Parathyroid adenoma (tissue), 2 donors: ENCODE results near the gene TKFC.
A peak's percentile ranks its signal among the peaks of the same experiment; 100 is the strongest.

Experiments used
- H2AFZ ChIP-seq: fragments of 300-600 bp; sonication (generic); one replicate; pipeline ENCODE4 v1.7.0; 2017; ENCODE audit warnings: antibody characterized with exemption, mild to moderate bottlenecking
- H3K27ac ChIP-seq: fragments of 300-600 bp; sonication (generic); one replicate; pipeline ENCODE4 v1.7.0; 2017
- H3K27me3 ChIP-seq: fragments of 300-600 bp; sonication (generic); one replicate; pipeline ENCODE4 v1.7.0; 2017; ENCODE audit warnings: low read length; ENCODE audit not compliant: control insufficient read depth, insufficient read depth
- H3K36me3 ChIP-seq: fragments of 300-600 bp; sonication (generic); one replicate; pipeline ENCODE4 v1.7.0; 2017; ENCODE audit warnings: low read length; ENCODE audit not compliant: control insufficient read depth, insufficient read depth
- H3K4me1 ChIP-seq: fragments of 300-600 bp; sonication (generic); one replicate; pipeline ENCODE4 v1.7.0; 2017; ENCODE audit warnings: control low read depth
- H3K4me2 ChIP-seq: fragments of 300-600 bp; sonication (generic); one replicate; pipeline ENCODE4 v1.7.0; 2017; ENCODE audit warnings: low read length
- H3K4me3 ChIP-seq: fragments of 300-600 bp; sonication (generic); one replicate; pipeline ENCODE4 v1.7.0; 2017; ENCODE audit warnings: low read depth, low read length
- H3K79me2 ChIP-seq: fragments of 300-600 bp; sonication (generic); one replicate; pipeline ENCODE4 v1.7.0; 2017; ENCODE audit warnings: control low read depth
- H3K9ac ChIP-seq: fragments of 300-600 bp; sonication (generic); one replicate; pipeline ENCODE4 v1.7.0; 2017; ENCODE audit warnings: mild to moderate bottlenecking
- H3K9me3 ChIP-seq: fragments of 300-600 bp; sonication (generic); one replicate; pipeline ENCODE4 v1.7.0; 2017; ENCODE audit warnings: low read length; ENCODE audit not compliant: control insufficient read depth
- CTCF ChIP-seq: fragments of 300-600 bp; sonication (generic); IDR thresholded peaks from one replicate; pipeline ENCODE4 v1.7.0; 2017; ENCODE audit warnings: antibody characterized with exemption, mild to moderate bottlenecking
- donor health status: primary hyperparathyroidism.

Gene TKFC

DNA sequence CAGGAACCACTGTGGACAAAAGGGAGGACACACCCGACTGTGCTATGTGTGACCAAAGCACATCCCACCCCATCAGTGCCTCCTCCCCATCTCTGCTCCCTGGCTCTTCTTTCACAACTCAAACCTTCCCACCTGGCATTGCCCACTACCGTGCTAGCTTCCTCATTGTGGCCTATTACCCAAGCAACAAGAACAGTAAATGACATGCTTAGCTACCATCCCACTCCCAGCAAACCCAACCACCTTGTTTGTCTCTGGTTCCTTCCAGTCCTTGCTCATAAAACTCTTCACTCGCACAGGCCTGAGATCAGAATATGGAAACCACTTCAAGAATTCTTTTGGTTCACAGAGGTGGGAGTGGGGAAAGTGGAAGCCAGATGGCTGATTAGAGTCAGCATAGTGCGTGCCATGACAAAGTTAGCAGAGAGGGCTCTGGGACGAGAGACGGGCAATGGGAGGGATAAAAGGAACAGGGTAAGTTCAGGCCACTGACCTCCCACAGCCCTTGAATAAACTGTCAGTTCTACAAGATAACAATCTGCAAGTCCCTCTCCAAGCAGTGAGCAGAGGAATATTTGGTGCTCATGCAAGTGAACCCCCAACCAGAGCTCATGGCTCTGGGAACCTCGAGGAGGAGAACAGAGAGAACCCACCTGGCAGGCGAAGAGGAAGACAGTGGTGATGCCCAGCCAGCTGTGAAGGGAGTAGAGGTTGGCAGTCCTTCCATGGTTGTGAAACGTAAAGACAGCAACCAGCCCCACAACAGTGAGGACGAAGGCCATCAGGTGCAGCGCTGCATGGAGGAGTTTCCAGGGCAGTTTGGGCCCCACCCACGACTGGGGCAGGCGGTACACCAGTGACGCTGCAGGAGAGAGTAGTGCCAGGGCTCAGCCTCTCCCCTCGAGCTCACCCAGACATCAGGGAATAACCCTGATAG, 20.4 kb downstream of the TKFC start:
- Histone ChIP-seq H3K9ac (no peak overlapping the region), H3K79me2 (no peaks in the 10 kb centered on the region), H3K4me1 (peaks cover 2% of the 10 kb centered on the region), H2AFZ (no peak overlapping the region), H3K4me2 (no peak overlapping the region), H3K36me3 (no peaks in the 10 kb centered on the region), H3K27me3 (no peaks in the 10 kb centered on the region), H3K9me3 (no peaks in the 10 kb centered on the region), H3K27ac (peak overlapping the region; percentile 11), H3K4me3 (no peak overlapping the region)
- no peak for TF ChIP-seq CTCF

- Histone ChIP-seq H3K4me2 (no peak overlapping the region), H3K4me3 (no peak overlapping the region), H3K9me3 (no peaks in the 10 kb centered on the region), H3K9ac (no peak overlapping the region), H3K27ac (peak overlapping the region; percentile 11), H3K4me1 (peaks cover 2% of the 10 kb centered on the region), H3K79me2 (no peaks in the 10 kb centered on the region), H3K36me3 (no peaks in the 10 kb centered on the region), H2AFZ (no peak overlapping the region), H3K27me3 (no peaks in the 10 kb centered on the region)
- no peak for TF ChIP-seq CTCF
These were observed 21.2 kb downstream of the TKFC start for GRCh38 chr11:61354208-61354607.

- no peak overlapping the region for H3K27ac ChIP-seq
These were observed 23.7 kb downstream of the TKFC start for GRCh38 chr11:61356706-61357105.

DNA sequence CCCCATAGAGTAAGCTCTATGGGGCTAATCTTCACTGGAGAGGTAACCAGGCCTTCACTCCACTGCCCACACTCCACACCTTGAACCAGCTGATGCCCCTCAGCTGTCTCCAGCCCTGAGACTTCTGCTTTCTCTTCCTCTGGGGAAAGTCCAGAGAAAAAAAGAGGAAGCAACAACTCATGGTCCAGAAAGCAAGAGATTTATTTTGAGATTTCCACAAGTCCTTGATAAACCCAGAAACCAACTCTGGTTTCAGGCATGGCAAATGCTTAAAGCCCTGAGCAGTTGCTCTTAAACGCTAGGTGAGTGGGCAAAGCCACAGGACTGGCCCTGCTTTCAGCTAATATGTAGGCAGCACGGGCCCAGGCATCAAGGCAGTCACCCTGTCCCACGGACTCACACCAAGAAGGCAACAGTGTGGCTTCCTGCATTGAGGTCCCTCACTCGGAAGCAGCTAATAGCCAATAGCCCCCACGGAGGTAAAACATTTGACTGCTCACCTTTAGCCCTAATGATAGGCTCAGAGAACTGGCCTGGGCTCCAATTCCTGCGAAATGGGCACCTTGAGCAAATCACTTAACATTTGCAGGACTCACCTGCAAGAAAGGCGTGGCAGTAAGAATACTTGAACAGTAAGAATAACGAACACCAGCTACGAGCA, 24.3 kb downstream of the TKFC start:
- peaks cover 2% of the 10 kb centered on the region for H3K4me1 ChIP-seq
- H3K27me3 ChIP-seq = no peaks in the 10 kb centered on the region
- TF ChIP-seq CTCF = no peak
- no peaks in the 10 kb centered on the region for H3K9me3 ChIP-seq
- no peak overlapping the region for H3K9ac ChIP-seq
- no peak overlapping the region for H3K4me3 ChIP-seq
- H2AFZ ChIP-seq = no peak overlapping the region
- H3K36me3 ChIP-seq = no peaks in the 10 kb centered on the region
- no peaks in the 10 kb centered on the region for H3K79me2 ChIP-seq
- H3K4me2 ChIP-seq = no peak overlapping the region
- H3K27ac ChIP-seq = no peak overlapping the region

More at GRCh38 chr11:61356706-61357105, 23.7 kb downstream of the TKFC start:
- H3K9me3 ChIP-seq = no peaks in the 10 kb centered on the region
- H3K36me3 ChIP-seq = no peaks in the 10 kb centered on the region
- H3K4me1 ChIP-seq = peaks cover 2% of the 10 kb centered on the region
- H3K4me2 ChIP-seq = no peak overlapping the region
- TF ChIP-seq CTCF = no peak
- no peak overlapping the region for H3K9ac ChIP-seq
- no peak overlapping the region for H3K4me3 ChIP-seq
- H3K79me2 ChIP-seq = no peaks in the 10 kb centered on the region
- H2AFZ ChIP-seq = no peak overlapping the region
- no peaks in the 10 kb centered on the region for H3K27me3 ChIP-seq
